AG10803 (cell line): ENCODE measurements around the gene DUOX1.

Experiments used
- DNase-seq: peaks from one replicate; pipeline ENCODE4 v3.0.0; 2010; ENCODE audit warnings: low read depth
- H3K4me3 ChIP-seq: 2 replicates; pipeline ENCODE4 v1.5.1; 2011; ENCODE audit warnings: mild to moderate bottlenecking, low read length, control low read depth
- TF ChIP-seq, protein P1 (sequence below): conservative IDR thresholded peaks from 2 replicates; pipeline ENCODE4 v1.5.1; 2011; ENCODE audit warnings: mild to moderate bottlenecking, low read length, control low read depth, inconsistent platforms

Gene DUOX1

DNA sequence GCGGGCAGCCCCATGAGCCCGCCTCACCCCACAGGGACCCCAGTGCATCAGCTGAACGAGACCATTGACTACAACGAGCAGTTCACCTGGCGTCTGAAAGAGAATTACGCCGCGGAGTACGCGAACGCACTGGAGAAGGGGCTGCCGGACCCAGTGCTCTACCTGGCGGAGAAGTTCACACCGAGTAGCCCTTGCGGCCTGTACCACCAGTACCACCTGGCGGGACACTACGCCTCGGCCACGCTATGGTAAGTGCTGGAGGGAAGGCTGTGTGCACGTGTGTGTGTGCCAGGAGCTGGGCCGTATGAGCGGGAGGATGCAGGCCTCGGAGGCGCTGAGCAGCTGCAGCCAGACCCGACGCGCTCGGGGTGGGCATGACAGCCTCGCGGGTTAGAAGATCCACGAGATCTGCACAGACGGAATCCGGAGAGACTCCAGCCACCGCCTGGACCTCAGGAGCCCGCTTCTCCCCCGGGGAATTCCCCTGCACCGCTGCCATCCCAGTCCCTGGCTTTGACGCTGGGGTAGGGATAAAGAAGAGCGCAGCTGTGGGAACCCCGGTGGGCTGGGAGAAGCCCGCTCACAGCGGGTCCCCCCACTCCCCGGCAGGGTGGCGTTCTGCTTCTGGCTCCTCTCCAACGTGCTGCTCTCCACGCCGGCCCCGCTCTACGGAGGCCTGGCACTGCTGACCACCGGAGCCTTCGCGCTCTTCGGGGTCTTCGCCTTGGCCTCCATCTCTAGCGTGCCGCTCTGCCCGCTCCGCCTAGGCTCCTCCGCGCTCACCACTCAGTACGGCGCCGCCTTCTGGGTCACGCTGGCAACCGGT lies 13.1 kb upstream of the DUOX1 start:
- no peak overlapping the region for H3K4me3 ChIP-seq
- no peak for DNase-seq
- TF ChIP-seq, protein P1, sequence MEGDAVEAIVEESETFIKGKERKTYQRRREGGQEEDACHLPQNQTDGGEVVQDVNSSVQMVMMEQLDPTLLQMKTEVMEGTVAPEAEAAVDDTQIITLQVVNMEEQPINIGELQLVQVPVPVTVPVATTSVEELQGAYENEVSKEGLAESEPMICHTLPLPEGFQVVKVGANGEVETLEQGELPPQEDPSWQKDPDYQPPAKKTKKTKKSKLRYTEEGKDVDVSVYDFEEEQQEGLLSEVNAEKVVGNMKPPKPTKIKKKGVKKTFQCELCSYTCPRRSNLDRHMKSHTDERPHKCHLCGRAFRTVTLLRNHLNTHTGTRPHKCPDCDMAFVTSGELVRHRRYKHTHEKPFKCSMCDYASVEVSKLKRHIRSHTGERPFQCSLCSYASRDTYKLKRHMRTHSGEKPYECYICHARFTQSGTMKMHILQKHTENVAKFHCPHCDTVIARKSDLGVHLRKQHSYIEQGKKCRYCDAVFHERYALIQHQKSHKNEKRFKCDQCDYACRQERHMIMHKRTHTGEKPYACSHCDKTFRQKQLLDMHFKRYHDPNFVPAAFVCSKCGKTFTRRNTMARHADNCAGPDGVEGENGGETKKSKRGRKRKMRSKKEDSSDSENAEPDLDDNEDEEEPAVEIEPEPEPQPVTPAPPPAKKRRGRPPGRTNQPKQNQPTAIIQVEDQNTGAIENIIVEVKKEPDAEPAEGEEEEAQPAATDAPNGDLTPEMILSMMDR: no peak

DNA sequence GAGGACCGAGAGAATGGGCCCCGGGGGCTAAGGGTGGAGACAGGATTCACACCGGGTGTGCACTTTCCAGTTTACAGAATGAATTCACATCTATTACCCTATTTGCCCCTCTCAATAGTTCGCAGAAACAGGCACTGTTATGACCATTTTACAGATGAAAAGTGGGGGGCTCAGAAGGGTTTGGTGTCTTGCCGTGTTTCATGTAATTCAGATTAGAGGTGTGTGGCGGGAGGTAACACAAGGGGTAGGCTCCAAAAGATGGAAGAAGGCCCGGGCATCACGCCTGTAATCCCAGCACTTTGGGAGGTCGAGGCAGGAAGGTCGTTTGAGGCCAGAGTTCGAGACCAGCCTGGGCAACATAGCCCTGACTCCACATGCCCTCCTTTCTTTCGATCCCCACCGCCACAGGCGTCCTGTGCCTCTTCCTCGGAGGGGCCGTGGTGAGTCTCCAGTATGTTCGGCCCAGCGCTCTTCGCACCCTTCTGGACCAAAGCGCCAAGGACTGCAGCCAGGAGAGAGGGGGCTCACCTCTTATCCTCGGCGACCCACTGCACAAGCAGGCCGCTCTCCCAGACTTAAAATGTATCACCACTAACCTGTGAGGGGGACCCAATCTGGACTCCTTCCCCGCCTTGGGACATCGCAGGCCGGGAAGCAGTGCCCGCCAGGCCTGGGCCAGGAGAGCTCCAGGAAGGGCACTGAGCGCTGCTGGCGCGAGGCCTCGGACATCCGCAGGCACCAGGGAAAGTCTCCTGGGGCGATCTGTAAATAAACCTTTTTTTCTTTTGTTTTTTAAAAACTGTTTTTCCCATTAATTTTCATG lies 12.3 kb upstream of the DUOX1 start:
- TF ChIP-seq, protein P1: no peak
- no peak overlapping the region; the same call in 1 of the 2 replicates for H3K4me3 ChIP-seq
- no peak for DNase-seq

DNA sequence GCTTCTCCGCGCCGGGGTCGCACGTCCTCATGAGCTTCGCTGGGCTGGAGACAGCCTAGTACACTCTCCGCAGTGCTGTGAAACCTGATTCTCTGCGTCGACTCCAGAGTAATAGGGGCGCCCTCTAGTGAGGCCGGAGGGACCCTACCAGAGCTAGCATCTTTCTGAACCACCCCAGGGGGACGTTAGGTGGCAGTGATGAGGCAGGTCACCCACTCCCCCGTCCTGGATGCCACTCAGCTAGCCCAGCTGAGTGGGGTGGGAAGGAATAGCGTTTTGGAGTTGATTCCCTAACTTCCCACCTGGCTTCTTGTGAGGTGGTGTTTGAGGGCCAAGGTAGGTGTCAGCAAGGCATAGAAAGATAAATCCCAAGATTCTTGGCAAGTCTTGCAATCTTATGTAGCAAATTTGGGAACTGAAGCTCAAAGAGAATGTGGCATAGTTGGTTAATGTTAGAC lies 11.6 kb upstream of the DUOX1 start:
- TF ChIP-seq, protein P1: peak; percentile 100
- H3K4me3 ChIP-seq: no peak overlapping the region; the same call in 1 of the 2 replicates
- DNase-seq: peak; percentile 81

DNA sequence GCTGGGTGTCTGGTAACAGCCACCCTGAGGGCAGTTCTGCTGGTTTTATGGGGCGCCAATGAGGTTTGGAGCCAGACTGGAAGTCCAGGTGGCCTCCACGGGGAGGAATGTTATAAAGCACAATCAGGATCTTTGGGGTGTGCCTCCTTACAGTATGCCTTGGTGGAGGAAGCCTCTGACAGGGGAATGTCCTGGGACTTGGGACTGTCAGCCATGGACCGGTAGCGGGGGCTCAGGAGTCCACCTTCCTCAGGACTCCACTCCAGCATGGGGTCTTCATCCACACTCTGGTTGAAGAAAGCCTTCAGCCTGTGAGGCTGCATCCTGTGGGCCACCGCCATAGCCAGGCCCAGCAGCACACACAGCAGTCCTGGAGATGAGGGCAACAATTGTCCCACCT lies 10.8 kb upstream of the DUOX1 start:
- TF ChIP-seq, protein P1: no peak
- no peak for DNase-seq
- H3K4me3 ChIP-seq: no peak overlapping the region

DNA sequence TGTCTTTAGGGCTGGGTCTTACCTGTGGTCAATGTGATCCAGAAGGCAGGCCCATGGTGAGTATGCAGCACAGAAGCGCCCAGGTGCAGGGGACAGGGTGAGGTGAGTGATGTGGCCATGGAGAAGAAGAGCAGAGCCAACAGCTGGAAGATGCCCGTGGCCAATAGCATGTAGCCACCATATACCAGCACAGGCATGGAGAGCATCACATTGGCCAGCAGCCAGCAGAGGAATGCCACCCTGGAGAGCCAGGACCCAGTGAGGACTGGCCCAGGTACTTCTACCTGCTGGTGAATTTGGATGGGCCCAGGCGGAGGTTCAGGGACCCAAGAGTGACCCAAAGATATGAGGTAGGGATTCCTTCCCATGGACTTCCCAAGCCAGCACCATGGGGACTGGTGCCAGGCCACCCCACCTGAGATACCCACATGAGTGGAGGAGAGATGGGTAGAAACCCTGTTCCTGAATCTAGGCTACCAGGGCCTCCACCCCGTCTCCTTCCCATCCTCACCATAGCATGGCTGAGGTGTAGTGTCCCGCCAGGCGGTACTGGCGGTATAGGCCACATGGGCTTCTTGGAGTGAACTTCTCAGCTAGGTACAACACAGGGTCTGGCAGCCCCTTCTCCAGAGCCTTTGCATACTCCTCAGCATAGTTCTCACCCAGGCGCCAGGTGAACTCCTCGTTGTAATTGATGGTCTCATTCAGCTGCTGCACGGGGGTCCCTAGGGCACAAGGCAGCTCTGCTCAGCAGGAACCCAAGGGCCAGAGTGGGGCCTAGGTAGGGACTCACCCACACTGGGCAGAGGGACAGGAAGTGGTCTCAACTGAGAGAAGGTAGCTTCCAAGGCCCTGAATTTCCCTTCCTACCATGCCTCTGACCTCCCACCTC lies 9.5 kb upstream of the DUOX1 start:
- DNase-seq: no peak
- TF ChIP-seq, protein P1: no peak
- no peak overlapping the region for H3K4me3 ChIP-seq

DNA sequence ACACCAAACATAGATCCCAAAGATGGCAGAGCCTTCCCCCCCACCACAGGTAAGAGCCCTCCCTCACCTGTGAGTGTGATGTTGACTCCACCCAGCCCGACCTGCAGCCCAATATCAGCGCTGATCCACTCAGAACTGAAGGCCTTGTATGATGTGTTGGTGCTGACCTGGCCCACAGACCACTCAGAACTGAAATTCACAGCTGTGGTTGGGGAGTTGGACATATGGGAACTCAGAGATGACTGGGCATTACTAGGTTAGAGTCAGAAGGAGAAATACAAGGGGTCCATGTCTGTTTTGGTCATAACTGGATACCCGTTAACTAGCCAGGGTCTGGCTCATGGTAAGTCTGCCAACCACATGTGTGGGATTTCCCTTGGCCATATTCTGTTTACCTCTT lies 8.8 kb upstream of the DUOX1 start:
- no peak for DNase-seq
- no peak overlapping the region for H3K4me3 ChIP-seq
- TF ChIP-seq, protein P1: no peak
